MG63 (cell line): ENCODE results near the gene LHFPL3. TPM values are rescaled to one million over a fixed set of nuclear protein-coding genes. Genes with fewer than 3 reads are reported as not detected.

ENCODE experiments used
- DNase-seq: peaks from one replicate; pipeline ENCODE4 v3.0.0-alpha.2; 2020
- H3K27me3 ChIP-seq: fragments of 250-450 bp; sonication (Bioruptor Pico); 2 replicates; pipeline ENCODE4 v1.5.1; 2020; ENCODE audit warnings: mild to moderate bottlenecking, moderate library complexity
- H3K36me3 ChIP-seq: fragments of 250-450 bp; sonication (Bioruptor Pico); 2 replicates; pipeline ENCODE4 v1.5.1; 2020; ENCODE audit warnings: mild to moderate bottlenecking, moderate library complexity
- H3K4me3 ChIP-seq: fragments of 250-450 bp; sonication (Bioruptor Pico); 2 replicates; pipeline ENCODE4 v1.5.1; 2020; ENCODE audit warnings: mild to moderate bottlenecking, moderate library complexity
- H3K9me3 ChIP-seq: fragments of 250-450 bp; sonication (Bioruptor Pico); 2 replicates; pipeline ENCODE4 v1.5.1; 2020; ENCODE audit warnings: mild to moderate bottlenecking, moderate library complexity
- total RNA-seq: library from RNA; depleted of rRNA; stranded (reverse); fragments of >200 nt; shearing (Covaris generic); gene quantifications from 2 replicates; pipeline ENCODE4 v1.2.3, GENCODE V29; 2014; ENCODE audit warnings: low replicate concordance; rRNA removed

Gene LHFPL3
- total RNA-seq, 1 experiment from 2014 or later, result not detected

DNA sequence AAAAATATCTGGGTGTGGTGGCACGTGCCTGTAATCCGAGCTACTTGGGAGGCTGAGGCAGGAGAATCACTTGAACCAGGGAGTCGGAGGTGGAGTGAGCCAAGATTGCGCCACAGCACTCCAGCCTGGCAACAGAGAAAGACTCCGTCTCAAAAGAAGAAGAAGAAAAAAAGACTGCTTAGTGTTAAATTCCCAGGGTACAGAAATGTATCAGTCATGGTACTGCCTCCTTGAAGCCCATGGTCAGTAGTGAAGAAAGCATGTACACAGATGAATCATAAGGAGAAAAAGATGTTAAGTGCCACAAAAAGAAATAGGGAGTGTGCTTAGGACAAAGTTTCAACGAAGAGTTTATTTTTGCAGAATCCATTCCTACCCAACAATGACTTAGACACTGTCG, 623.1 kb downstream of the LHFPL3 start:
- Histone ChIP-seq H3K9me3 (no peaks in the 10 kb centered on the region), H3K36me3 (no peaks in the 10 kb centered on the region), H3K27me3 (no peaks in the 10 kb centered on the region), H3K4me3 (no peak overlapping the region)
- DNase-seq, result no peak

DNA sequence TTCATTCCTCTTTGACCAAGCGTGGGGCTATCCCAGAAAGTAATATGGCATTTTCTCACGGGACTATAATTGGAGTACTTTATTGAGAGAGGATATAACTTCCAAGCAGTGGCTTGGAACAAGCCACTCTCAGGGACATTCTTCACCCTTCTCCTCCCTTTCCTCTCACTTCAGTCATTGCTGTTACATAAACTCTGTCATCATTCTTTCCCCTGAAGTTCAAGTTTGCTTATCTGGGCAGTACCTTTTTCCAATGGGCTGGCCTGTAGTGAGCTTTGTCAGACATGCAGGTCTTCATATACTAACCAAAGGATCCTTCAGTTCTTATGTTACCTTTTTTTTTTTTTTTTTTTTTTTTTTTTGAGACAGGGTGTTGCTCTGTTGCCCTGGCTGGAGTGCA, 626.9 kb downstream of the LHFPL3 start:
- no peak for DNase-seq
- H3K36me3 ChIP-seq, result no peaks in the 10 kb centered on the region
- H3K27me3 ChIP-seq, result no peaks in the 10 kb centered on the region
- H3K9me3 ChIP-seq, result no peaks in the 10 kb centered on the region
- no peak overlapping the region for H3K4me3 ChIP-seq

Other genes with a start within 250 kb of the LHFPL3 start
- 20.9 and 33.6 TPM in 2 replicates for gene ORC5, start 120.6 kb upstream of the LHFPL3 start, total RNA-seq